IMR-90 (cell line): ENCODE measurements around the gene TMEM214. TPM values are rescaled to one million over a fixed set of nuclear protein-coding genes. Genes with fewer than 3 reads are reported as not detected.

Experiments
- ATAC-seq: fragments of 200-7000 bp; cut with Tn5 transposase; 2 replicates; pipeline ENCODE4 v1.9.1; 2020; ENCODE audit warnings: low read depth, mild to moderate bottlenecking, moderate library complexity
- BruUV-seq: library from RNA; stranded (reverse); fragments of 400-500 nt; replicated peaks from 2 replicates; lab custom pipeline; 2021; lab: Mats Ljungman, UMichigan
- CTCF ChIA-PET: fragments of 300-600 bp; formaldehyde crosslinking; extraction: SDS; loops from one replicate; lab custom pipeline; 2021; ENCODE audit warnings: antibody characterized with exemption; lab: Yijun Ruan, JAX
- POLR2A ChIA-PET: fragments of 300-600 bp; sonication (Branson Sonifier 250); formaldehyde crosslinking; loops from one replicate; lab custom pipeline; 2022; ENCODE audit warnings: antibody characterized with exemption; ENCODE audit not compliant: unreplicated experiment; lab: Charles Lee
- DNase-seq: peaks from one replicate; pipeline ENCODE4 v3.0.0; 2013
- H2AFZ ChIP-seq: replicated peaks from 2 replicates; pipeline ENCODE3; 2013; ENCODE audit warnings: low read length, mild to moderate bottlenecking; ENCODE audit not compliant: poor library complexity
- H2AK5ac ChIP-seq: 2 replicates; pipeline ENCODE4 v1.6.1; 2013; ENCODE audit warnings: low read depth, low read length, inconsistent platforms
- H2AK9ac ChIP-seq: replicated peaks from 2 replicates; pipeline ENCODE3; 2013; ENCODE audit warnings: mild to moderate bottlenecking, low read depth, low read length, moderate library complexity; ENCODE audit not compliant: poor library complexity
- H2BK120ac ChIP-seq: 2 replicates; pipeline ENCODE4 v1.6.1; 2013; ENCODE audit warnings: low read depth, low read length, inconsistent platforms
- H2BK15ac ChIP-seq: 3 replicates; pipeline ENCODE4 v1.6.1; 2013; ENCODE audit warnings: low read depth, low read length, inconsistent platforms
- H2BK20ac ChIP-seq: 2 replicates; pipeline ENCODE4 v1.6.1; 2013; ENCODE audit warnings: low read depth, mild to moderate bottlenecking, inconsistent platforms, low read length, moderate library complexity
- H2BK5ac ChIP-seq: 2 replicates; pipeline ENCODE4 v1.6.1; 2013; ENCODE audit warnings: mild to moderate bottlenecking, low read depth, low read length, inconsistent platforms; ENCODE audit not compliant: poor library complexity, severe bottlenecking
- H3K14ac ChIP-seq: replicated peaks from 2 replicates; pipeline ENCODE4 v1.6.1; 2013; ENCODE audit warnings: low read depth, low read length, inconsistent platforms
- H3K18ac ChIP-seq: 2 replicates; pipeline ENCODE4 v1.6.1; 2013; ENCODE audit warnings: low read depth, low read length, control low read depth
- H3K23ac ChIP-seq: 2 replicates; pipeline ENCODE4 v1.6.1; 2013; ENCODE audit warnings: low read depth, low read length, inconsistent platforms
- H3K27ac ChIP-seq: 2 replicates; pipeline ENCODE4 v1.5.1; 2013; ENCODE audit warnings: mild to moderate bottlenecking, control low read depth, low read length; ENCODE audit not compliant: insufficient read depth
- H3K27me3 ChIP-seq: 2 replicates; pipeline ENCODE4 v1.6.1; 2013; ENCODE audit warnings: low read length; ENCODE audit not compliant: control insufficient read depth, insufficient read depth
- H3K36me3 ChIP-seq: 2 replicates; pipeline ENCODE4 v1.6.1; 2013; ENCODE audit warnings: low read length, mixed read lengths; ENCODE audit not compliant: control insufficient read depth, insufficient read depth
- H3K4ac ChIP-seq: 2 replicates; pipeline ENCODE4 v1.6.1; 2013; ENCODE audit warnings: low read depth, low read length, inconsistent platforms
- H3K4me1 ChIP-seq: 2 replicates; pipeline ENCODE4 v1.6.1; 2013; ENCODE audit warnings: low read length, mixed read lengths; ENCODE audit not compliant: control insufficient read depth, insufficient read depth
- H3K4me2 ChIP-seq: 2 replicates; pipeline ENCODE4 v1.6.1; 2013; ENCODE audit warnings: low read depth, mild to moderate bottlenecking, control low read depth, low read length, moderate library complexity
- H3K4me3 ChIP-seq: 2 replicates; pipeline ENCODE4 v1.5.1; 2013; ENCODE audit warnings: low read depth, mild to moderate bottlenecking, control low read depth, low read length, moderate library complexity; ENCODE audit not compliant: insufficient read depth
- H3K56ac ChIP-seq: 2 replicates; pipeline ENCODE4 v1.6.1; 2013; ENCODE audit warnings: low read length, inconsistent platforms; ENCODE audit not compliant: insufficient read depth; ENCODE audit errors: extremely low read depth
- H3K79me1 ChIP-seq, 2 experiments: 2 replicates each; pipeline ENCODE4 v1.6.1; 2013; ENCODE audit warnings: low read length in 2 of 2, inconsistent platforms in 1 of 2, low read depth in 1 of 2
- H3K9ac ChIP-seq: 2 replicates; pipeline ENCODE4 v1.6.1; 2013; ENCODE audit warnings: low read depth, low read length, control low read depth
- H3K9me1 ChIP-seq: 2 replicates; pipeline ENCODE4 v1.6.1; 2013; ENCODE audit warnings: low read length, inconsistent platforms; ENCODE audit not compliant: insufficient read depth
- H3K9me3 ChIP-seq: 2 replicates; pipeline ENCODE4 v1.6.1; 2013; ENCODE audit warnings: low read length; ENCODE audit not compliant: control insufficient read depth, insufficient read depth
- H4K20me1 ChIP-seq: 2 replicates; pipeline ENCODE4 v1.6.1; 2013; ENCODE audit warnings: low read length, inconsistent platforms; ENCODE audit not compliant: insufficient read depth
- H4K5ac ChIP-seq: 2 replicates; pipeline ENCODE4 v1.6.1; 2013; ENCODE audit warnings: mild to moderate bottlenecking, low read depth, low read length, control low read depth
- H4K8ac ChIP-seq, 2 experiments: 2 replicates each; pipeline ENCODE4 v1.6.1; 2013; ENCODE audit warnings: low read depth in 2 of 2, low read length in 2 of 2, control low read depth in 1 of 2, inconsistent platforms in 1 of 2
- H4K91ac ChIP-seq: 2 replicates; pipeline ENCODE4 v1.6.1; 2013; ENCODE audit warnings: low read depth, low read length, inconsistent platforms; ENCODE audit not compliant: insufficient read depth
- BHLHE40 ChIP-seq: fragments of 150-350 bp; IDR thresholded peaks from 2 replicates; pipeline ENCODE4 v1.6.1; 2016; ENCODE audit warnings: mild to moderate bottlenecking, low read depth, low read length
- CHD1 ChIP-seq: IDR thresholded peaks from 2 replicates; pipeline ENCODE4 v1.6.1; 2012; ENCODE audit warnings: low read depth, low read length, improper control_type of control experiment
- CTCF ChIP-seq: conservative IDR thresholded peaks from 2 replicates; pipeline ENCODE4 v1.5.1; 2012; ENCODE audit warnings: mild to moderate bottlenecking, low read depth, low read length, improper control_type of control experiment
- ELK1 ChIP-seq: fragments of 150-350 bp; IDR thresholded peaks from 2 replicates; pipeline ENCODE4 v1.6.1; 2016; ENCODE audit warnings: low read depth, mild to moderate bottlenecking, low read length, moderate library complexity, borderline replicate concordance
- FOS ChIP-seq: fragments of 150-350 bp; IDR thresholded peaks from 2 replicates; pipeline ENCODE4 v1.6.1; 2016; ENCODE audit warnings: low read depth, low read length
- MAFK ChIP-seq: IDR thresholded peaks from 2 replicates; pipeline ENCODE4 v1.6.1; 2012; ENCODE audit warnings: low read depth, low read length, improper control_type of control experiment
- MXI1 ChIP-seq: IDR thresholded peaks from 2 replicates; pipeline ENCODE4 v1.6.1; 2012; ENCODE audit warnings: low read depth, mild to moderate bottlenecking, low read length, moderate library complexity, borderline replicate concordance
- NFE2L2 ChIP-seq: fragments of 150-350 bp; IDR thresholded peaks from 2 replicates; pipeline ENCODE4 v1.6.1; 2016; ENCODE audit warnings: low read depth, mild to moderate bottlenecking, low read length
- POLR2A ChIP-seq: IDR thresholded peaks from 2 replicates; pipeline ENCODE4 v1.6.1; 2012; ENCODE audit warnings: mild to moderate bottlenecking, low read depth, low read length
- RAD21 ChIP-seq: IDR thresholded peaks from 2 replicates; pipeline ENCODE4 v1.6.1; 2012; ENCODE audit warnings: low read length, improper control_type of control experiment
- SMC3 ChIP-seq: fragments of 150-350 bp; IDR thresholded peaks from 2 replicates; pipeline ENCODE4 v1.6.1; 2016; ENCODE audit warnings: low read depth, mild to moderate bottlenecking, antibody characterized with exemption, low read length, moderate library complexity
- WGBS, 2 experiments: methylation state at CpG; one replicate each; pipeline versions ENCODE4 v1.1.5 to v1.1.7; 2013; ENCODE audit warnings: missing lambda C conversion rate in 2 of 2; ENCODE audit not compliant: insufficient read length in 1 of 2; ENCODE audit errors: extremely low coverage in 2 of 2; 5-methylcytosine and 5-hydroxymethylcytosine counted together
- dilution Hi-C: fragments of 300-500 bp; cut with HindIII; formaldehyde crosslinking; loops from one replicate; pipeline ENCODE4 v1.14.3; 2018; ENCODE audit warnings: low sequenced_read_pairs; ENCODE audit not compliant: unreplicated experiment
- in situ Hi-C: fragments of 300-500 bp; cut with MboI; formaldehyde crosslinking; loops from 3 replicates; pipeline ENCODE4 v1.14.3; 2019; ENCODE audit warnings: low sequenced_read_pairs, inconsistent platforms, mixed read lengths
- intact Hi-C: fragments of 100-400 bp; cut with micrococcal nuclease; formaldehyde crosslinking; loops from 2 replicates; pipeline ENCODE4 v1.10.0; 2022
- polyA plus RNA-seq, 3 experiments: library from polyadenylated mRNA; depleted of rRNA; stranded (reverse); fragments of >200 nt; gene quantifications; 2 replicates each; pipeline ENCODE4 v1.2.3, GENCODE V29; 2012; ENCODE audit warnings: low replicate concordance in 1 of 3
- total RNA-seq: library from RNA; depleted of rRNA; stranded (reverse); fragments of >200 nt; gene quantifications from 2 replicates; pipeline ENCODE4 v1.2.3, GENCODE V29; 2012

Gene TMEM214
- total and polyA plus RNA-seq, 2 of the 4 experiments (the other 2 are of a cell fraction) = 32.1 to 121 TPM

- Histone ChIP-seq H3K9me3 (no peaks in the 10 kb centered on the region), H3K4me1 (peaks cover 6% of the 10 kb centered on the region), H4K91ac (no peak overlapping the region), H4K5ac (no peak overlapping the region), H2BK5ac (no peak overlapping the region), H3K14ac (no peak overlapping the region), H3K18ac (no peak overlapping the region), H3K4me3 (no peak overlapping the region), H3K4me2 (no peak overlapping the region), H3K79me1 (peaks cover 0 to 14% of the 10 kb centered on the region in 2 experiments; a peak in 1 of 4 replicates), H3K36me3 (peaks cover 7% of the 10 kb centered on the region; the same call in 1 of the 2 replicates), H2AFZ (no peak overlapping the region), H2BK15ac (no peak overlapping the region), H2BK20ac (no peak overlapping the region), H3K4ac (no peak overlapping the region), H2BK120ac (no peak overlapping the region), H3K9ac (no peak overlapping the region), H3K27me3 (no peaks in the 10 kb centered on the region), H3K23ac (no peak overlapping the region), H3K9me1 (no peaks in the 10 kb centered on the region; the same call in 1 of the 2 replicates), H3K56ac (no peak overlapping the region), H4K8ac (no peak overlapping the region), H3K27ac (no peak overlapping the region), H2AK5ac (no peak overlapping the region), H2AK9ac (no peak overlapping the region), H4K20me1 (no peaks in the 10 kb centered on the region; the same call in 1 of the 2 replicates)
- dilution Hi-C loops (no loop called here), intact Hi-C loops (loop anchor here (5.0 kb wide), 1 partner anchor 241 kb away; the partner anchor contains the start of gene DPYSL5), in situ Hi-C loops (no loop called here)
- TF ChIP-seq MXI1 (no peak), BHLHE40 (no peak), FOS (no peak), NFE2L2 (no peak), CHD1 (no peak), POLR2A (no peak), ELK1 (no peak), RAD21 (no peak), MAFK (no peak), SMC3 (no peak), CTCF (no peak)
- WGBS, 2 experiments = 85% methylated on average over 4 of the region's 6 CpGs; no CpG with 5 or more reads in 1 of the 2 experiments
- ChIA-PET POLR2A (interaction anchor here (0.9 kb wide), 1 partner anchor 130 kb away, joined by 3 read pairs; no protein-coding TSS in a partner anchor), CTCF (no interaction called here)
- ATAC-seq = no peak
- DNase-seq = no peak
- no TSS peak for BruUV-seq
These were observed 55.9 kb downstream of the TMEM214 start for GRCh38 chr2:27088634-27089033.
